PC-9 (cell line): Measurements from ENCODE around the gene SASH1. TPM values are rescaled to one million over a fixed set of nuclear protein-coding genes. Genes with fewer than 3 reads are reported as not detected.
A peak's percentile ranks its signal among the peaks of the same experiment; 100 is the strongest.

Source experiments
- BruUV-seq: library from RNA; stranded (reverse); fragments of 400-500 nt; replicated peaks from 2 replicates; lab custom pipeline; 2021; lab: Mats Ljungman, UMichigan
- CTCF ChIA-PET: fragments of 300-600 bp; sonication (Branson Sonifier 250); formaldehyde crosslinking; loops from one replicate; lab custom pipeline; 2022; ENCODE audit warnings: antibody characterized with exemption; lab: Charles Lee
- POLR2A ChIA-PET: fragments of 300-600 bp; sonication (Branson Sonifier 250); formaldehyde crosslinking; loops from one replicate; lab custom pipeline; 2022; ENCODE audit warnings: antibody characterized with exemption; ENCODE audit not compliant: unreplicated experiment; lab: Charles Lee
- DNase-seq, 2 experiments: peaks; one replicate each; pipeline versions ENCODE4 v3.0.0 to v3.0.0-alpha.2; 2015 to 2022; ENCODE audit warnings: mixed read lengths in 1 of 2
- H2AFZ ChIP-seq: fragments of 200-600 bp; sonication (generic); 2 replicates; pipeline ENCODE4 v1.8.1; 2017; ENCODE audit warnings: antibody characterized with exemption
- H3F3A ChIP-seq: fragments of 200-600 bp; sonication (generic); 2 replicates; pipeline ENCODE4 v1.8.1; 2017; ENCODE audit warnings: antibody characterized with exemption, mild to moderate bottlenecking, low read depth; ENCODE audit not compliant: insufficient read depth
- H3K27ac ChIP-seq: fragments of 200-600 bp; sonication (generic); 2 replicates; pipeline ENCODE4 v1.6.1; 2016; ENCODE audit warnings: mixed run types
- H3K27me3 ChIP-seq: fragments of 200-600 bp; sonication (generic); 2 replicates; pipeline ENCODE4 v1.6.1; 2016; ENCODE audit warnings: low read depth, mixed run types; ENCODE audit not compliant: insufficient read depth
- H3K36me3 ChIP-seq: fragments of 200-600 bp; sonication (generic); 2 replicates; pipeline ENCODE4 v1.6.1; 2016; ENCODE audit warnings: low read depth, mixed run types
- H3K4me1 ChIP-seq: fragments of 200-600 bp; sonication (generic); replicated peaks from 2 replicates; pipeline ENCODE4 v1.6.1; 2016; ENCODE audit warnings: mixed run types; ENCODE audit not compliant: insufficient read depth
- H3K4me2 ChIP-seq: fragments of 200-600 bp; sonication (generic); 2 replicates; pipeline ENCODE4 v1.6.1; 2017; ENCODE audit warnings: mixed run types
- H3K4me3 ChIP-seq: fragments of 200-600 bp; sonication (generic); 2 replicates; pipeline ENCODE4 v1.6.1; 2016; ENCODE audit warnings: mixed run types
- H3K79me2 ChIP-seq: fragments of 200-600 bp; sonication (generic); 2 replicates; pipeline ENCODE4 v1.6.1; 2017; ENCODE audit warnings: low read depth, mixed run types
- H3K9me2 ChIP-seq: fragments of 200-600 bp; sonication (generic); 2 replicates; pipeline ENCODE4 v1.8.1; 2017; ENCODE audit warnings: mild to moderate bottlenecking; ENCODE audit not compliant: insufficient read depth
- H3K9me3 ChIP-seq: fragments of 200-600 bp; sonication (generic); 2 replicates; pipeline ENCODE4 v1.8.1; 2016; ENCODE audit warnings: low read depth; ENCODE audit not compliant: insufficient read depth
- H4K20me1 ChIP-seq: fragments of 200-600 bp; sonication (generic); 2 replicates; pipeline ENCODE4 v1.8.1; 2017; ENCODE audit not compliant: insufficient read depth
- EZH2 ChIP-seq: fragments of 200-600 bp; sonication (generic); IDR thresholded peaks from 2 replicates; pipeline ENCODE4 v1.8.0; 2017; ENCODE audit warnings: antibody characterized with exemption, low read depth
- intact Hi-C: fragments of 100-400 bp; cut with micrococcal nuclease; formaldehyde crosslinking; loops from one replicate; pipeline ENCODE4 v1.10.0; 2022; ENCODE audit not compliant: unreplicated experiment
- total RNA-seq: library from RNA; stranded (reverse); gene quantifications from 2 replicates; pipeline ENCODE4 v1.2.3, GENCODE V29; 2021
- TF ChIP-seq, protein P1 (sequence below): fragments of 200-600 bp; sonication (generic); conservative IDR thresholded peaks from 2 replicates; pipeline ENCODE4 v1.6.1; 2017; ENCODE audit warnings: mixed run types, antibody characterized with exemption, mild to moderate bottlenecking, moderate library complexity

SASH1 gene
- total RNA-seq, 1 experiment from 2014 or later: 32.9 TPM

DNA sequence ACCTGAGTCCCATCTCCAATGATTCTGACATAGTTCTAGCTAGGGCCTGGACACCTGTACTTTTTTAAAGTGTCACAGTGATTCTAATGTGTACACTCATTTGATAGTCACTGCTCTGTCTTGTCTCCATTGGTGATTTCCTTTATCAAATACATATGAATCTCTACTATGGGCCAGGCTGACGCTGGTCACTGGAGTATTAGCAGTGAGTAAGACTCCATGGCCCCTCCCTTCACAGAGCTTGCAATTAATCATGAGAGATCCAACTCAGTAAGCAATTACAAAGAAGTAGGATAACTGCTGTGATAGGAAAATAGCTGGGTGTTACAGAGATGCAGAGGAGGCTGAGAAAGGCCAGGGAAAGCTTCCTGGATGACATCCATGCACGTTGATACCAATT is 19.3 kb upstream of the SASH1 start:
- no peaks in the 10 kb centered on the region for H3K36me3 ChIP-seq

DNA sequence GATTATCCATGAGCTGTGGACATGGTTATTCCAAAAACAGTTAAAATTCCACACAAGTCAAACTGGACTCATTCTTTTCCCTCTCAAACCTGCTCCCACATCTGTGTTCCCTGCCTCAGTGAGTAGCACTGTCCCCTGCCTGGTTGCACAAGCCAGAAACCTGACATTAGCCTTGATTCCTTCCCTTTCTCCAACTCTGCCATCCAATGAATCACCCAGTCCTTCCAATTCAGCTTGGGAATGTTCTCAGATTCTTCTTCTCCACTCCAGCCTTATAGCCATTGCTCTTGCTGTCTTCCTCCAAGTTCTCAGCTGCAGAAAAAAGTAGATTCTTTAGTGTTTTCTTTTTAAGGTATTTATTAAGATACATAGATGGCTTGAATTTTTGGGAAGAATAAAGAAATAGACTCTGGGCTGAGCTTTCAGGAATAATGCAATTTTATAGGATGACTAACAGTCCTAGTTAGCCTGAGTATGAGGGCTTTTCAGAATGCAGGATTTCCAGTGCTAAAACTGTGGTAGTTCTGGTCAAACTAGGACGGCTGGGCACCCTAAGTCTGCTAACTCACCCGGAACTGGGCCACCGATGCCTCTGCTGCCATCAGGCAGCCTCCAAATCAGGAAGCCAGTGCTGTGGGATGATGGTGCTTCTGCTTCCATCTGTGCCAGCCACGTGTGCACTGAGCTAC is 18.2 kb upstream of the SASH1 start:
- ChIA-PET POLR2A (no interaction called here), CTCF (no interaction called here)
- H4K20me1 ChIP-seq: no peaks in the 10 kb centered on the region
- peak overlapping the region; percentile 31 for H3K4me2 ChIP-seq
- H3K79me2 ChIP-seq: no peaks in the 10 kb centered on the region
- no TSS peak for BruUV-seq
- intact Hi-C loops: no loop called here
- H3K27me3 ChIP-seq: no peaks in the 10 kb centered on the region
- H3K9me2 ChIP-seq: no peaks in the 10 kb centered on the region
- peak overlapping the region; percentile 35 for H3K27ac ChIP-seq
- peak in 1 of 2 experiments; percentile 60 for DNase-seq
- no peaks in the 10 kb centered on the region for H3K9me3 ChIP-seq
- H3K4me1 ChIP-seq: peaks cover 24% of the 10 kb centered on the region
- H3K4me3 ChIP-seq: no peak overlapping the region
- H3F3A ChIP-seq: peaks cover 16% of the 10 kb centered on the region; the same call in 1 of the 2 replicates
- TF ChIP-seq EZH2: no peak
- TF ChIP-seq, protein P1, sequence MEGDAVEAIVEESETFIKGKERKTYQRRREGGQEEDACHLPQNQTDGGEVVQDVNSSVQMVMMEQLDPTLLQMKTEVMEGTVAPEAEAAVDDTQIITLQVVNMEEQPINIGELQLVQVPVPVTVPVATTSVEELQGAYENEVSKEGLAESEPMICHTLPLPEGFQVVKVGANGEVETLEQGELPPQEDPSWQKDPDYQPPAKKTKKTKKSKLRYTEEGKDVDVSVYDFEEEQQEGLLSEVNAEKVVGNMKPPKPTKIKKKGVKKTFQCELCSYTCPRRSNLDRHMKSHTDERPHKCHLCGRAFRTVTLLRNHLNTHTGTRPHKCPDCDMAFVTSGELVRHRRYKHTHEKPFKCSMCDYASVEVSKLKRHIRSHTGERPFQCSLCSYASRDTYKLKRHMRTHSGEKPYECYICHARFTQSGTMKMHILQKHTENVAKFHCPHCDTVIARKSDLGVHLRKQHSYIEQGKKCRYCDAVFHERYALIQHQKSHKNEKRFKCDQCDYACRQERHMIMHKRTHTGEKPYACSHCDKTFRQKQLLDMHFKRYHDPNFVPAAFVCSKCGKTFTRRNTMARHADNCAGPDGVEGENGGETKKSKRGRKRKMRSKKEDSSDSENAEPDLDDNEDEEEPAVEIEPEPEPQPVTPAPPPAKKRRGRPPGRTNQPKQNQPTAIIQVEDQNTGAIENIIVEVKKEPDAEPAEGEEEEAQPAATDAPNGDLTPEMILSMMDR: no peak
- no peaks in the 10 kb centered on the region for H3K36me3 ChIP-seq
- H2AFZ ChIP-seq: no peak overlapping the region

More for the DNA sequence above, 19.3 kb upstream of the SASH1 start:
- TF ChIP-seq, protein P1: no peak
- TF ChIP-seq EZH2: no peak
- Histone ChIP-seq H3F3A (peaks cover 16% of the 10 kb centered on the region; the same call in 1 of the 2 replicates), H2AFZ (no peak overlapping the region), H4K20me1 (no peaks in the 10 kb centered on the region), H3K27ac (no peak overlapping the region), H3K9me3 (no peaks in the 10 kb centered on the region), H3K9me2 (no peaks in the 10 kb centered on the region), H3K4me2 (no peak overlapping the region), H3K79me2 (no peaks in the 10 kb centered on the region), H3K27me3 (no peaks in the 10 kb centered on the region), H3K4me1 (peaks cover 22% of the 10 kb centered on the region), H3K4me3 (no peak overlapping the region)
- no TSS peak for BruUV-seq
- intact Hi-C loops: no loop called here
- CTCF ChIA-PET: no interaction called here
- DNase-seq: no peak
- POLR2A ChIA-PET: no interaction called here

DNA sequence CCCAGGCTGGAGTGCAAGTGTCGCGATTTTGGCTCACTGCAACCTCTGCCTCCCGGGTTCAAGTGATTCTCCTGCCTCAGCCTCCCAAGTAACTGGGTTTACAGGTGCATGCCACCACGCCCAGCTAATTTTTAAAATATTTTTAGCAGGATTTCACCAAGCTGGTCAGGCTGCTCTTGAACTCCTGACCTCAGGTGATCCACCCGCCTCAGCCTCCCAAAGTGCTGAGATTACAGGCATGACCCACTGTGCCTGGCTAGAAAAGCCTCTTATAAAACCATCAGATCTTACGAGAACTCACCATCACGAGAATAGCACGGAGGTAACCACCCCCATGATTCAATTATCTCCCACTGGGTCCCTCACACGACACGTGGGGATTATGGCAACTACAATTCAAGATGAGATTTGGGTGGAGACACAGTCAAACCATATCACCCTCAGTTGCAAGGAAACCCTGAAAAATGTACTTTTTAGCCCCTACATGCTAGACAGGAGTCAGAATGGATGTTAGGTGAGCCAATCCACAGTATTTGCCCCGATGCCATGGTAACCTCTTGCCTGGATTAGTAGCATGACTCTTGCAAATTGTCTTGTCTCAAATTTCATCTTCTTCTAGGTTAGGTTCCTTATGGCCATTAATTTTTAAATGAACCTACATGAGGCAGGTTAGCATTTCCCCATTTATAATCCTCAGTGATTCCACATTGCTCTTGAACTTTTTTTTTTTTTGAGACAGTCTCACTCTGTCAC is 17.1 kb upstream of the SASH1 start:
- no peaks in the 10 kb centered on the region for H3K79me2 ChIP-seq
- BruUV-seq: no TSS peak
- intact Hi-C loops: no loop called here

More for the DNA sequence above, 17.1 kb upstream of the SASH1 start:
- H3K4me3 ChIP-seq: no peak overlapping the region
- H3K4me1 ChIP-seq: peaks cover 28% of the 10 kb centered on the region
- H4K20me1 ChIP-seq: no peaks in the 10 kb centered on the region
- H3K4me2 ChIP-seq: peak overlapping the region; percentile 31; the same call in 1 of the 2 replicates
- peak in 1 of 2 experiments; percentile 52 for DNase-seq
- H3F3A ChIP-seq: peaks cover 16% of the 10 kb centered on the region; the same call in 1 of the 2 replicates
- no peaks in the 10 kb centered on the region for H3K27me3 ChIP-seq
- no peaks in the 10 kb centered on the region for H3K9me3 ChIP-seq
- CTCF ChIA-PET: no interaction called here
- no peak overlapping the region for H2AFZ ChIP-seq
- no peaks in the 10 kb centered on the region for H3K9me2 ChIP-seq
- TF ChIP-seq EZH2: no peak
- TF ChIP-seq, protein P1: no peak
- POLR2A ChIA-PET: no interaction called here
- no peaks in the 10 kb centered on the region for H3K36me3 ChIP-seq
- no peak overlapping the region for H3K27ac ChIP-seq
